ENCODE data around the gene SUPT4H1. TPM values are rescaled to one million over a fixed set of nuclear protein-coding genes. Genes with fewer than 3 reads are reported as not detected.

Gene SUPT4H1
- total and polyA plus RNA-seq, 7 donors = 50.5 to 114 (median 65.3) TPM

DNA sequence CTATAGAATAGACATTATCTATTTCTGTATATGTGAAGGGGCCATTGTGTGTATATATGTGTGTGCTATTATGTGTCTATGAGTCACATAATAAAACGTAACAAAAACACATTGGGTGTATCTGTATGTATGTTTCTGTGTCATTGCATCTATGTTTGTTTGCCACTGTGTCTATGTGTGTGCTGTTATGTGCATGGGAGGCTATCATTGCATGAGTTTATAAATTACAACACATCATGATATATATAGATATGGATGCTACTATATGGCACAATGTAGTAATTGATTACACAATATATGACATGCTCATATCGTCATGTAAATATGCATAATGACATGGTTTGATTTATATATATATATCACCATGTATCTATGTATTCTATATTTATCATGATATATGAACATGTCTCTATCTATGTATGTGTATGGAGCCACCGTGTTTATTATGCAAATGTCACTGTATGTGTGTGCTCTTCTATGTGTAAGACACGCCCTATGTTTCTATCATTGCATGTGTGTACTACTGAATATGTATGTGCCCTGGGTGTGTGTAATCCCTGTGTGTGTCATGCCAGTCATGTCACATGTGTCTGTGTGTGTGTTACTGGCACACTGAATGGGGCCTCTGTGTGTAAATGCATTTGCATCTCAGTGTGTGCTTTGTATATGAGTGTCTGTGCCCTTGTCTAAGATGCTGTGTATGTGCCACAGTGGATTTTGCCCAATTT lies 22.0 kb downstream of the SUPT4H1 start:
- Histone ChIP-seq H3K27me3 (peaks cover 0 to 15% (median 0%) of the 10 kb centered on the region in 3 donors), H3K4me3 (peak overlapping the region in 2 of 4 donors; percentile 37 to 48)
- WGBS, 2 donors = 43 to 63% methylated on average over 4 of the region's 4 CpGs

GRCh38 chr17:58329035-58329809 lies 22.8 kb downstream of the SUPT4H1 start:
- TF ChIP-seq POLR2AphosphoS5 (IDR thresholded peaks at IDR 0.05) (peak in 2 of 4 donors; percentile 17 to 44), EP300 (IDR thresholded peaks at IDR 0.05) (no peak), POLR2A (IDR thresholded peaks at IDR 0.05) (no peak)
- TF ChIP-seq, protein P1, sequence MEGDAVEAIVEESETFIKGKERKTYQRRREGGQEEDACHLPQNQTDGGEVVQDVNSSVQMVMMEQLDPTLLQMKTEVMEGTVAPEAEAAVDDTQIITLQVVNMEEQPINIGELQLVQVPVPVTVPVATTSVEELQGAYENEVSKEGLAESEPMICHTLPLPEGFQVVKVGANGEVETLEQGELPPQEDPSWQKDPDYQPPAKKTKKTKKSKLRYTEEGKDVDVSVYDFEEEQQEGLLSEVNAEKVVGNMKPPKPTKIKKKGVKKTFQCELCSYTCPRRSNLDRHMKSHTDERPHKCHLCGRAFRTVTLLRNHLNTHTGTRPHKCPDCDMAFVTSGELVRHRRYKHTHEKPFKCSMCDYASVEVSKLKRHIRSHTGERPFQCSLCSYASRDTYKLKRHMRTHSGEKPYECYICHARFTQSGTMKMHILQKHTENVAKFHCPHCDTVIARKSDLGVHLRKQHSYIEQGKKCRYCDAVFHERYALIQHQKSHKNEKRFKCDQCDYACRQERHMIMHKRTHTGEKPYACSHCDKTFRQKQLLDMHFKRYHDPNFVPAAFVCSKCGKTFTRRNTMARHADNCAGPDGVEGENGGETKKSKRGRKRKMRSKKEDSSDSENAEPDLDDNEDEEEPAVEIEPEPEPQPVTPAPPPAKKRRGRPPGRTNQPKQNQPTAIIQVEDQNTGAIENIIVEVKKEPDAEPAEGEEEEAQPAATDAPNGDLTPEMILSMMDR (IDR thresholded peaks at IDR 0.05) = no peak
- WGBS, 2 donors = 31 to 65% methylated on average over 16 of the region's 16 CpGs
- H3K9me3 ChIP-seq = no peaks in the 10 kb centered on the region
- DNase-seq = no peak
- intact Hi-C loops (cut with DNase I) = no loop called here
- H3K36me3 ChIP-seq = no peaks in the 10 kb centered on the region
- H3K27me3 ChIP-seq = peaks cover 0 to 20% (median 0%) of the 10 kb centered on the region in 3 donors
- H3K4me3 ChIP-seq = no peak overlapping the region
- peaks cover 0 to 13% (median 11%) of the 10 kb centered on the region in 4 donors for H3K4me1 ChIP-seq
- no peak overlapping the region for H3K27ac ChIP-seq

More for the DNA sequence above, 22.0 kb downstream of the SUPT4H1 start:
- Histone ChIP-seq H3K9me3 (no peaks in the 10 kb centered on the region), H3K4me1 (peaks cover 0 to 8% (median 5%) of the 10 kb centered on the region in 4 donors), H3K36me3 (no peaks in the 10 kb centered on the region), H3K27ac (no peak overlapping the region)
- no peak for TF ChIP-seq POLR2A (IDR thresholded peaks at IDR 0.05)
- no peak for TF ChIP-seq POLR2AphosphoS5 (IDR thresholded peaks at IDR 0.05)
- no peak for TF ChIP-seq EP300 (IDR thresholded peaks at IDR 0.05)
- TF ChIP-seq, protein P1 (IDR thresholded peaks at IDR 0.05) = no peak
- intact Hi-C loops (cut with DNase I) = no loop called here
- no peak for DNase-seq

GRCh38 chr17:58328195-58329034 lies 23.6 kb downstream of the SUPT4H1 start, which contains the start of gene TSPOAP1:
TSS of gene TSPOAP1 (minus strand) at chr17:58328795. CDS start at chr17:58327920, 875 bp downstream.
- peaks cover 0 to 21% (median 18%) of the 10 kb centered on the region in 4 donors for H3K4me1 ChIP-seq
- H3K9me3 ChIP-seq = no peaks in the 10 kb centered on the region
- WGBS, 2 donors = 31 to 68% methylated on average over 22 to 23 of the region's 23 CpGs
- no peak within 1 kb of the TSS for H3K27ac ChIP-seq
- intact Hi-C loops (cut with DNase I) = no loop called here
- no peaks in the 10 kb centered on the region for H3K36me3 ChIP-seq
- peaks cover 0 to 19% (median 0%) of the 10 kb centered on the region in 3 donors for H3K27me3 ChIP-seq
- TF ChIP-seq EP300 (IDR thresholded peaks at IDR 0.05) (no peak), POLR2AphosphoS5 (IDR thresholded peaks at IDR 0.05) (no peak)
- TF ChIP-seq, protein P1 (IDR thresholded peaks at IDR 0.05) = no peak
- H3K4me3 ChIP-seq = no peak within 1 kb of the TSS
- no peak for DNase-seq

DNA sequence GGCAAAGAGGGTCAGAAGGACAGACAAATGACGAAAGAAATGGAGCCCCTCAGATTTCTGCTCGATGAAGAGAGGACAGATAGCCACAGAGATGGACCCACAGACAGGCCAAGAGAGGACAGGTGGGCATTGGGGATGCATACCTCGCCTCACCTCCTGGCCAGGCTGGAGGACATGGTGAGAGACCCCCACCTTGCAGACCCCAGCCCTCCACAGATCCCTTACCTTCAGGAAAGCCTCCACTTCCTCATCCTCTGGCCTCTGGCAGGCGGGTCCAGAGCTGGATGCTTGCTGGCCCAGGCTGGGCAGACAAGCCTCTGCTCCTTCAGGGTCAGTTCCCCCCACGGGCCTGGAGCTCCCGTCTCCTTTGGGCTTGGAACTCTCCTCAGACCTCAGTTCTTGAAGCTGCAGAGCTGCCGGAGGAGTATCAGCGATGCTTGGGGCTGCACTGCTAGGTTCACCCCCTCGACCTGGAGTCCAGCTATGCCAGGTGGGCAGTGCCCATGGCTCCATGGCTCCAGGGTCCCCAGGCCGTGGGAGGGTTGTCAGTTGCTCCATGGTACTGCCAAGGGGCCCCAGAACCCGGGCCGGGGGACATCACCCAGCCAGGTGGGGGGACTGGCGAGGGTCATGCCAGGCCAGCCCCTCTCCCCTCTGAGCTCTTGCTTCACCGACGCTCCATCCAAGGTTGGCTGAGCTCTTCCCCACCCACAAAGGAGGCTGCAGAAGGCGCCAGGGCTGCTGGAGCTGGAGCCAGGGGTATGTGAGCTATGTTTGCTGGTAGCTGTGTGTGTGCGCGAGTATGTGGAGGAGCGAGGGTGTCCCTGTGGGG lies 24.4 kb downstream of the SUPT4H1 start:
- Histone ChIP-seq H3K9me3 (no peaks in the 10 kb centered on the region), H3K27me3 (peaks cover 0 to 12% (median 0%) of the 10 kb centered on the region in 3 donors), H3K27ac (no peak overlapping the region), H3K4me3 (no peak overlapping the region), H3K4me1 (peaks cover 0 to 26% (median 22%) of the 10 kb centered on the region in 4 donors), H3K36me3 (no peaks in the 10 kb centered on the region)
- no peak for DNase-seq
- intact Hi-C loops (cut with DNase I) = no loop called here
- TF ChIP-seq EP300 (IDR thresholded peaks at IDR 0.05) (no peak), POLR2AphosphoS5 (IDR thresholded peaks at IDR 0.05) (no peak), POLR2A (IDR thresholded peaks at IDR 0.05) (no peak)
- TF ChIP-seq, protein P1 (IDR thresholded peaks at IDR 0.05) = no peak
- 64 to 83% methylated on average over 19 of the region's 19 CpGs for WGBS, 2 donors

Data from sigmoid colon (tissue), 7 donors.